NCI-H1105 (cell line): Measurements from ENCODE around the gene EML4.
A peak's percentile ranks its signal among the peaks of the same experiment; 100 is the strongest.
"Not testable (repeated sequence)": the region's sequence is repeated elsewhere in the genome, so short reads cannot be mapped to it uniquely, and the experiment has no call there.

Experiments
- DNase-seq: peaks from one replicate; lab custom pipeline; 2025; lab: John Stamatoyannopoulos, UW

The EML4 gene

DNA sequence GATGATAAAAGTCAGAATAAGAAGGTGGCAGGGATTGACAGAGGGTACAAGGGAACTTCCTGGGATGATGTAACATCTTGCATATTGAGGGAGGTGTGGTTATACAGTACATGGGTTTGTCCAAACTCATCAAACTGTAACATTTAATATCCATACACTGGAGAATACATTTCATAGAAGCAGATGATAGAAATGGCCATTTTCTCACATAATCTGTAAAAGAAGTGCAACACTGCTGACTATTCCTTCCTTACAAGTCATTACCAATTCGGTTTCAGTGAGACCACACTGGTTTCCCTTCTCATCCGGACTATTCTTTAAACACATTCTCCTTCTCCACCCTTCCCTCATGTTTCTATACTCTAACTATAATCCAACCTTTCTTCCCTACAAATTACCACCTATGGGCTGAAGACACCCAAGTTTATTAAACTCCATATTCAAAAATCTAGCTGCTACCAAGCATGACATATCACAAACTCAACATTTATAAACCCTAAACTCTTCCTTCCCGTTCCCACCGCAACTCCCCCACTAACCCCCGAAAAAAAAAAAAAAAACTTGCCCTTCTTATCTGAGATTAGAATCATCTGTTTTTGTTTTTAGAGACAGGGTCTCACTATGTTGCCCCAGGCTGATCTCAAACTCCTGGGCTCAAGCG, 190.3 kb downstream of the EML4 start:
- no peak for DNase-seq

DNA sequence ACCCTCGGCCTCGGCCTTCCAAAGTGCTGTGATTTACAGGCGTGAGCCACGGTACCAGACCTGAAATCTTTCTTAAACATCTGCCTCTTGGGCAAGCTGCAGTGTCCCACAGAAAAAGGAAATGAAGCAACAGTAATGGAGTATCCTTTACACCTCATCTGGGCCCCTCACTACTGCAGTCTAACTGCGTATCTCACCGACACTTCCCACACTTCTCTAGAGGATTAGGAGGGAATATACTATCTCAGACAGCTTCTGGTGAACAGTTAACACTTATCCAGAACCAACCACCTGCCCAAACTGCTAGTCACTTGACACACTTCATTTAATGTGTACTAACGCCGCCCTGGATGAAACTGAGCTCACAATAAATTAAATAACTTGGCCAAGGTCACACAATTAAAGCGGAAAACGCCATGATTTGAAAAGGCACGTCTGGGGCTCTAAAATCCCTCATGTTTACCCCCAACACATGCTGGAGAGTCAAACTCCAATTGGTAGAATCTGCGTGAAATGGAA, 190.9 kb downstream of the EML4 start:
- DNase-seq = no peak

DNA sequence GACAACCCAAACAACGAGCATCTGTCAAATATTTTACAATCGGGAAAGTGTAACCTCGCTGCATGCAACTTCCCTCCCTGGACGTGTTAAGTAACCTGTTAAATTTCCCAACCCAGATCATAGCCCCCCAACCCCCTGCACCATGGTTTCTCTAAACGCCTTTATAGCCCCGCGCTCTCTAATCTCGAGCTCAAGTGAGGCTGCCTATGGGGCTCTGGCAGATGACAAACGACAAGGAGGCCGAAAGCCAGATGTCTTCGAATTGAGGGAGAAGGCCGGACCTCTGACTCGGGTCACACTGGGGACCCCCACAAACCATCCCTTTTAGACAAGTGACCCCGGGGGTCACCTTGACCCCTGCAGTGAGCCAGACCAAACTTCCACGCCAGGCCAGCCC, 191.3 kb downstream of the EML4 start:
- DNase-seq = no peak

DNA sequence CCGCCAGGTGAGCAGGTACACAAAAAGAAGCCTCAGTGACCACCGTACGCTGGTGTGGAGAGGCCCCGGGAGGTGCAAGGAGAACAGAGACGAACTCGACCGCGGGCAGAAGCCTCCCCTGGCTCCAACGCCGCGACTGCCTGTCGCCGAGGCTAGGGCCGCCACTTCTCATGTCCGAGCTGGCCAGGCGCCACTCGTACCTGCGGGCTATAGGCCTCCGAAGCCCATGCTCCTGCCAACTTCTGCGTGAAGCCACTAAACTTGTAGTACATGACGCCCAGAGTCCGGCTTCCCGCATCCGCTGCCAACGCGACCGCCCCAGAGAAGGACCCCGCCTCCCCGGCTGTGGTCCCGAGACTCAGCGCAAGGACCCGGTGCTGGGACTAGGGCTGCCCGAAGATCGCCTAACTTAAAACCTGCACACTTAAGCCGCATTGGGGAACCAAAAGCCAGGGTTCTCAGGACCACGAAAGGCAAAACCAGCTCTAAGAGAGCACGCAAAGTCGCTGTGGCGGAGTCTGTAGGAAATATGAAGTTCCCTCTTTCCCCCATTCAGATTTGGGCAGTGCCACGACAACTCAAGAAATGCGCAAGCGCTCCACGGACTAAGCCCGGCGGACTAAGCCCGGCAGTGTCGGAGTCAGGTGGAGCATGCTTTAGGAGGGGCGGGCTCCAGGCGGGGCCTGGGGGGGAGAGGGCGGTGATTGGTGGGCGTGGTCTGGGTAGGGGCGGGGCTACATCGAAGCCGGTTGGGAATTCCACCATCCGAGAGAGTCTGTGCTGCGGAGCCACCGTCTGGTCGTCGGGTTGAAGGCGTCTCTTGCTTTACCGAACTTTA, 192.0 kb downstream of the EML4 start, which contains the start of gene COX7A2L:
COX7A2L (minus strand) TSS at position 328 of the 838 bp plus-strand sequence; CDS start at position 272, 56 bp downstream.
- peak; percentile 90 for DNase-seq

DNA sequence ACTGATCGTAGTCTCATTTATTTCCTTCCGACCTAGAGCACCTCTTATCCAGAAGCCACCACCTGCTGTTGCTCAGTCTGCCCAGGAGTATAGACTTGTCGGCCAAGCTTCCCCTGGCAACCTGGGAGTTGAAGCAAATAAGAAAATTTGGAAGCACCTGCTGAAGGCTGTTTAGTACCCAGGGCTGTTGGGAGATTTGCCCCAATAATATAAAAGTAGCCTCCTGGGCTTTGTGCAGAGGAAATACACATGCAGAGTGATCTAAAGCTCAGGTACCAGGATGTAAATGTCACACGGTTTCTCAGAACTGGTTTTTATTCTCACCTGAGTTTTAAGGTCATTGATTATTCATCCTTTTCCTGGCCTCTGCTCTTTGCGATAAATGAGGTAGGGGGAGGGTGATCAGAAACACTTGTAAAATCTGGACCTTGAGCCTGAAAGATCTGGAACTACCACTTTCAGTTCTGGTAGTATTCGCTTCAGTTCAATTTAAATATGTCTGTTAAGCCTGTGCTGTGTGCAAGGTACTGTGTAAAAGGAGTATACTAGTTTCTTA, 192.7 kb downstream of the EML4 start:
- DNase-seq = no peak

DNA sequence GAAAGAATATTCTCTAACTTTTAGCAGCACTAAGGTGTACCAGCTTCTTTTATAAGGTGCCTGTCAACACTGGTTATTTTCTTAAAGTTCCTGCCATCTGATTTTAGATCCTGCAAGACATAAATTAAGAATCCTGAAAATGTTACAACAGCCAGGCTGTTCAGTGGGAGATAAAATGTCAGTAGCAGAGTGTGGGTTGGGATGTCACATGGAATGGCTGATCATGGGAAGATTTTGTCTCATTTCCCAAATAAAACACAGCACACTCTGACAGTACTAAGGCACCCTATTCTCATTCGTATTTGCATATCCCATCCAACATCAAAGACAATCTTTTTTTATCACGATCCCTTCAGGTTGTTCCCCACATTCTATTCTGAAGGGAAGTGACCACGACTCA, 194.3 kb downstream of the EML4 start:
- DNase-seq = no peak

DNA sequence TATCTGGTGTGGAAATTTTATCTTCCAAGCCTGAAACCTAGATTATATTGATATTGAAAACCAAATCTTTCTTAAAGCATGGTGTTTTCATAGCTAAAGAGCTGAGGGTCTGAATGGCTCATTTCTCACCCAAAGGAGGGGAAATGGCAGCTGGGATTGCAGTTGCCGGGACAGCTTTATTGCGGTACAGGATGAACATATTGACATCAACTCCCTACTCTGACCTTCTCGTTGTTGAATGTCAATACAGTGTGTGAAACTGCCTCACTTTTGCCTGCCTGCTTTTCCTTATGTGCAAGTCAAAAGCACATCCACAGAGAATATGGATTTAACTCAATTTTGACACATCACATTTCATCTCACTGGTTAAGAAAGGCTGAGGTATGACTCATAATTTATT, 195.5 kb downstream of the EML4 start:
- no peak for DNase-seq

DNA sequence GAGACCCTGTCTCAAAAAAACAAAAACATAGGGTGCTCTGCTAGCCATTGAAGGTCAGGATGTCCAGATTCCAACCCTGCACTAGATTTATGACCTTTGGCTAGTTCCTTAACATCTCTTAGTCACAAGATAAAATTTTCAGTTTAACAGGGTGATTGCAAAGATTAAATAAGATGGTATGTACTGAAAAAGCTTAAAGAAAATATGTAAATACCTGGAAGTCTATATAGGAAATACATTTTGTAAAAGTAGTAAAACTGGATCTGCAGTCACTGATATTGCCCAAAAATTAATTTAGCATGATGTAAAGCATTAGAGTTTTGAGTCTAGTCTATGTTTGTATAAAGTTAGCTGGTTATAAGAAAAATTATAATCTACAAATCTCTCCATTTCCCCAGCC, 197.3 kb downstream of the EML4 start:
- DNase-seq = no peak

DNA sequence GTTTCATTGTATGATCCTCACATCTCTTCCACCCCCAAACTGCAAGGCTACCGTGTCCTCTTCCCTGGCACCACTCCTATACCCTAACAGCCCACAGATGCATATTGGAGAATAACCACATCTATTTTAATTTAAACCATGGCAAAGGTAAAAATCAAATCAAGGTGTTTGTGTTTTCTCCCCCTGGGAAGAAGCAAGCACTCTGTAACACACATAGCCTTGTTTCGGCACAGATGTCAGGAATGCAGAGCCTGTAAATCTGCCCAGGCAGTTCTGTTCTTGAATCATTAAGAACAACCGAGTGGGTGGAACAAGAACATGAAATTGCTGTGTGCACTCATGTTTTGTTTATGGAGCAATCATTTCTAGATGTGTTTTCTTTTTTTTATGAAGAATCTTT, 198.7 kb downstream of the EML4 start:
- no peak for DNase-seq

DNA sequence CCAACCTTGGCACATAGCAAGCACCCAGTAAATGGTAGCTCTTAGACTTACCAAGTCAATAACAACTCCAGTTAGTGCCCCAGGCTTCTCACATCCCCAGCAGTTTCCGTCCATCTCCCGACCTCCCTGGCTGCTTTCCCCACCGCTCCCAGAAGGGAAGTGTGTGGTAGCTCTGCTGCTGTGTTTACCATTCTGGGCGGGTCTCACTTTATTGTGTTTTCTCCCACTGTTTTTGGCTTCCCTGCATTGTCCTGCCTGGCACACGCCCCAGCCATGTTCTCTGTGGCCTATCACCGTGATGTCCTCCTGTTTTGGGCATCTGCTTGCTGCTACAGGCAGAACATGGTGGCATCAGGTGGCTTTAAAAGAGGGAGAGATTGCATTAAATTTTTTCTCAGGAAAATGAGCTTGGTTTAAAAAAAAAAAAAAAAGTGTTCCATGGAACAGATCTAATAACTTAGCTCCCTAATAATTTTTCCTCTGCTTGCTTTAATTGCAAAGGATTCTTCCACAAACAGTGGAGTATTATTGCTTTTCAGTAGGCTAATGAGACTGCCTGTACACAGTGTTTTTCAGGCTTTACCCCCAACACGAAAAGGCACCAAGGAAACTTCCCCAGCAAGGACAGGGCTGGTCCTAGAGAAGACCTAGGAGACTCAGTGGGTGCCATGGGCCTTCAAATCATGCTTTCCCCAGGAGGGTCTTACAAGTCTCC, 199.8 kb downstream of the EML4 start:
- DNase-seq = no peak

DNA sequence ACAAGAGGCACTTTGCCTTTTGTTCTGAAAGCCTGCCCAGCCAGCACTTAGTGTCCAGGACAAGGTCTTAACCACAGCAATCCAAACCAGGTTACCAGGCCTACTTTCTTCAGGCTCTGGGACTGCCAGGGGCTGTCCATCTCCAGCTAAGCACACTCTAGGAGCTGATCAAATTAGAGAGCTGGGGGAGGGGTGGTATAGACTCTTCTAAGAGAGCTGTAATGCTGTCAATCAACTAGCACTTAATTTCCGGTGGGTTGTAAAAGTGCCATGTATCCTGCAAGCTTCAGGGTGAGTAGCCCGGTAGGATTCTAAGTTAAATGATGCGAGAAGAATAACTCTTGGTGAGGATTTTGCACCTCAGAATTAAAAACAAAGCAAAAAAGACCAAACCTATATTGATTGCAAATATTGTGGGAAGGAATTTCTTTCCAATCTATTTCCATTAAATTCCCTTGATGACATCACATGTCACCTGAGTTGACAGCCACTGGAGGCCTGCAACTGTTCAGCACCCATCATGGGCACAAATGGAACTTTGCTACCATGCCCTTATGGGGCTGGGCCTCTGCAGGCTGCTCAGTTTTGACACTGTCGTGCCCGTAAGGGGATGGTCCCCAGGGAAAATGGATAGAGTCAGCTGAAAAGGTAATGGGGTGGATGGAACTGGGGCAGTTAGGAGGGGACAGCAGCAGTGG, 200.5 kb downstream of the EML4 start:
- no peak for DNase-seq

DNA sequence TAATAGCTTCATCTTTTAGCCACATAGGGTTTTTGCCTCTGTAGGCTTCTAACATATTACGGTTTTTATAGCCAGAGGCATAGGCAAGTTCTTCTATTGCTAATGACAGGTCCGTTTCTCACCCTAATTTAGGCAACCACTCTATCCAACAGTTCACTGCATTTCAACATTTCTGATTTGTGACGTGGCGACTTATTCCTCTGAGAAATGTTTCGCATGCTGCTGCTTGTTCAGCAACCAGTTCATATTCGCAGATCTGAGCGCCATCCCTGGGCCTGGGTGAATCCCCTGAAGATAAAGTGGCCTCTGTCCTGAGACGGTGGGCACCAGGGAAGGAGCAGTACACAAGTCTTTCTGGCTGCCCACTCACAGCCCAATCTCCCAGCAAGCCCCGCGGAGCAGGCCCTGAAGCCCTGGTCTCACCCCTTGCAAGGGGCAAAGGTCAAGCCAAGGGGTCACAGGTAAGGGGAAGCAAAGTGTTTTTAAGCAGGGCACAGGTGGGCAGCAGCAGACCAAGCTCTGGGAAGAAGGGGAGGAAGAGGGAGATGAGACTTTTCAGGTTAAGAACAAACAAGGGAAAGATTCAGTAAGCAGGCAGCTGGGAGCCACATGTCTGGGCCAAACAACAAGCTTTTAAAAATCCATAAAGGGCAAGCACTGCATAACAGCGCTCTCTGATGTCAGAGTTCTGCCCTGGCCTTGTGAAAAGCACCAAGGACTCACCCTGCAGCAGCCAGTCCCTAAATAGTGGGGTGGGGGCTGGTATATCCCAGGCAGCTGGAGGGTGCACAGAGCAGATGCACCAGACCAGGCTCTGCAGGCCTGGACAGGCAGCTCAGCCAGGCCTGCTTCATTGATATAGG, 202.7 kb downstream of the EML4 start:
- DNase-seq = peak; percentile 86

DNA sequence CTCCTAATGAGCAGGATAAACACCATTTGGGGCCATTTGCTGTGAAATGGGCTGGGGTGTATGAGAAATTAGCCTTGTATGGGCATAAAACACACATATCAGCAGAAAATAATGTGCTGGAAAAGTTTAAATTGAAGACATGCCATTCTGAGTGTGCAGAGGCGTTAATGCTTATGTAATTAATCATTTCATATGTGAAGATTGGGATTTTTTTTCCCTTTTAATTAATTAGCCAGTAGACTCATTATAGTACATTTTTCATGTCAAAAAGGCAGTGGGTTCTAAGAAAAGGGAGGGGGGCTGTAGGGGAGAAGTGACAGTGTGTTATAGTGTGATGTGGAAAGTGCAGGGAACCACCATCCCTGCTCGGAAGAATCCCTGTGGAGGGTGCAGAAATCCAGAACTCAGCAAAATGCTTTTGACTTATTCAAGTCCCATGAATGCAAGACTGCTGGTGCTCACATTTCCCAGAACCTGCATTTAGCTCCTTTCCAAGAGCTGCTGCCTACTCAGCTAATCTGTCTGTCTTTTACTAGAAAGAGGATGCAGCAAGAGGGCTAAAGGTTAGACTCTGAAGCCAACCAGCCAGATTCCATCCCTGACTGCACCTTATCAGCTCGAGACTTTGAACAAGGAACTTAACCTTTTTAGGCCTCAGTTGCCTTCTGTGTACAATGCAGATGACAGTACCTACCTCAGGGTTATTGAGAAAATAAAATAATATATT, 203.5 kb downstream of the EML4 start:
- DNase-seq = no peak

DNA sequence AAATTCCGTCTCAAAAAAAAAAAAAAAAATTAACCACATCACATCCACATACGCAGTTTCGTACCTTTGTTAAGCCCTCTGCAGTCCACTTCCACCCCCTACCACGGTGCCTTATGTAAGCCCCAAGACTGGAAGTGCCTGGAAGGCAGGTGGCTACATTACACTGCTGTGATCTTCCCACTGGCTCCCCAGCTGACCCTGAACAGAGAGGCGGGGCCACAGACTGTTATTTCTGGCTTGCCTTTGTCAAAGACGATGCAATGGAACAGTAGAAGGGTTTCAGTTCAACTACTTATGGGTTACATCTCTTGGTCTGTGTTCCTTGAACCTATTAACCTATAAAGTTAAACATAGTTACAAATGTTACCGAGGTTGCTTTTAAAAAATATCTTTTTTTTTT, 207.6 kb downstream of the EML4 start:
- no peak for DNase-seq

DNA sequence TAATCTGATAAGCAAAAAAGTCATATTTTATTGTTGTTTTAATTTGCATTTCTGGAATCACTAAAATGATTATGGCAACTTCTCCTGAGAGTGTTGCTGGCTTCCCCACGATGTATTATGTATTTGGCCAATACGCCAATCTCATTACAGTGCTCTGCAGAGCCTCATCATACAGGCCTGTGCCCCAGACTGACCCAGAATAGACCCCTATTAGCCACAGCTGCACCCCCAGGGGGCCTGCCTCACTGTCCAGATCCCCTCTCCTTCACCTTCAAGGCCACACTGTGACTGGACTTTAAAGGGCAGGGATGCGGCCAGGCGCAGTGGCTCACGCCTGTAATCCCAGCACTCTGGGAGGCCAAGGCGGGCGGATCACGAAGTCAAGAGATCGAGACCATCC, 209.3 kb downstream of the EML4 start:
- no peak for DNase-seq

DNA sequence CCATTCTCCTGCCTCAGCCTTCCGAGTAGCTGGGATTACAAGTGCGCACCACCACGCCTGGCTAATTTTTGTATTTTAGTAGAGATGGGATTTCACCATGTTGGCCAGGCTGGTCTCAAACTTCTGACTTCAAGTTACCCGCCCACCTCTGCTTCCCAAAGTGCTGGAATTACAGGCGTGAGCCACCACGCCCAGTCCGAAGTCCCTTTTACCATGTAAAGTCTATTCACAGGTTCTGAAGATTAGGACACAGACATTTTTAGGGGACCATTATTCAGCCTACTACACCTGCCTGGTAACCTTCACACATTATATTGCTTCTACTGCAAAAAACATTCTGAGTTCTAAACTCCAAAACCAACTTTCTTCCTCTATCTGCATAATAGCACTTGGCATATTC, 210.9 kb downstream of the EML4 start:
- not testable (repeated sequence) for DNase-seq

DNA sequence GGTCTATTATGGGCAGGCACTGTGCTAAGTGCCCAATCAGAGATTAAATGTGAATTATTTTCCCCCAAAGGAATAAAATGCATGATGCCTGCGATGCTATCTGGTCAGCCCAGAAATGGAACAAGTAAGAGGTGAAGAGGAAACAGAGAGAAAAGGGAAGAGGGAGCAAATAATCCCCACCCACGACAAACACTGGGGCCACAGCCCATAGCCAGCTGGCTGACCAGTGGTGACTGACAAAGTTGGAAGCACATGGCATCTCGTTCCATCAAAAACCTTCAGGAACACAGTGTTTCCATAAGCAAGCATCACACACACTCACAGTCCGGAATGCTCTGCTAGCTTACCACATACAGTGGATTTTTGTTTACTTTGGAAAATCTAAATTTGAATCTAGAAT, 213.0 kb downstream of the EML4 start:
- DNase-seq = no peak
